ENCODE measurements around the gene PRKAR2A. TPM values are rescaled to one million over a fixed set of nuclear protein-coding genes. Genes with fewer than 3 reads are reported as not detected.
"Not testable (repeated sequence)": the region's sequence is repeated elsewhere in the genome, so short reads cannot be mapped to it uniquely, and the experiment has no call there.

The PRKAR2A gene
- total RNA-seq, 6 donors from 2014 or later = 13.0 to 62.3 (median 31.4) TPM

DNA sequence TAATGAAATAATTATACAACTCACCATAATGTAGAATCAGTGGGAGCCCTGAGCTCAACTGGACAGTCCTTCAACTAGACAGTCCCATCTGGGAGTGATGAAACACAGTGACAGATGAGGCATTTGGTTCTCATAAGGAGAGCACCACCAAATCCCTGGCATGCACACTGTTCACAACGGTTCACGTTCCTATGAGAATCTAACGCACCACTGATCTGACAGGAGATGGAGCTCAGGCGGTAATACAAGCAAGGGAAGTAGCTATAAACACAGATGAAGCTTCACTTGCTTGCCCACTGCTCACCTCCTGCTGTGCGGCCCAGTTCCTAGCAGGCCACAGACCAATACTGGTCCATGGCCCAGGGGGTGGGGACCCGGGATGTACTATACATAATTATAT is 17.0 kb downstream of the PRKAR2A start:
- WGBS, 2 donors = 89 to 91% methylated on average over 6 of the region's 6 CpGs
- no peaks in the 10 kb centered on the region for H3K27me3 ChIP-seq
- DNase-seq (no peak), ATAC-seq (ENCODE audit: low FRiP score in 2 of 2) (no peak)
- H3K9me3 ChIP-seq = no peaks in the 10 kb centered on the region
- peaks cover 0 to 9% (median 0%) of the 10 kb centered on the region in 4 donors for H3K4me1 ChIP-seq
- H3K4me3 ChIP-seq = no peak overlapping the region
- H3K36me3 ChIP-seq = no peaks in the 10 kb centered on the region
- TF ChIP-seq CTCF (IDR thresholded peaks at IDR 0.05) (no peak), EP300 (IDR thresholded peaks at IDR 0.05) (no peak), POLR2AphosphoS5 (IDR thresholded peaks at IDR 0.05) (no peak), POLR2A (IDR thresholded peaks at IDR 0.05) (no peak)
- H3K27ac ChIP-seq = no peak overlapping the region

DNA sequence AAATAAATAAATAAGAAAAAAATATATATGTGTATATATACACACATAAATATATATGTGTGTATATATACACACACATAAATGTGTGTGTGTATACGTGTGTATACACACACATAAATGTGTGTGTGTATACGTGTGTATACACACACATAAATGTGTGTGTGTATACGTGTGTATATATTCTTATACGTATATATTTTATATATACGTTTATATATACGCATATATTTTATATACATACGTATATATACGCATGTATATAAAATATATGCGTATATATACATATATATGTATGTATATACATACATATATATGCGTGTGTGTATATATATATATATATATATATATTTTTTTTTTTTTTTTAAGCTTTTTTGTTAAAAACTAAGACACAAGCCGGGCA is 18.1 kb downstream of the PRKAR2A start:
- H3K9me3 ChIP-seq; H3K27ac ChIP-seq; H3K36me3 ChIP-seq; ATAC-seq (ENCODE audit: low FRiP score in 2 of 2); H3K27me3 ChIP-seq; H3K4me3 ChIP-seq; DNase-seq; H3K4me1 ChIP-seq: not testable (repeated sequence)
- 94 to 95% methylated on average over 11 of the region's 11 CpGs for WGBS, 2 donors

GRCh38 chr3:48827874-48828273 is 19.8 kb downstream of the PRKAR2A start:
- H3K9me3 ChIP-seq; ATAC-seq (ENCODE audit: low FRiP score in 2 of 2); H3K27ac ChIP-seq; H3K4me1 ChIP-seq; H3K4me3 ChIP-seq; H3K36me3 ChIP-seq; DNase-seq; H3K27me3 ChIP-seq: not testable (repeated sequence)
- 95 to 96% methylated on average over 10 of the region's 10 CpGs for WGBS, 2 donors

- H3K36me3 ChIP-seq = no peaks in the 10 kb centered on the region
- DNase-seq (no peak), ATAC-seq (ENCODE audit: low FRiP score in 2 of 2) (peak in 1 of 2 donors; percentile 52)
- no peaks in the 10 kb centered on the region for H3K27me3 ChIP-seq
- no peak overlapping the region for H3K27ac ChIP-seq
- no peak for TF ChIP-seq CTCF (IDR thresholded peaks at IDR 0.05)
- no peak for TF ChIP-seq POLR2A (IDR thresholded peaks at IDR 0.05)
- no peak for TF ChIP-seq EP300 (IDR thresholded peaks at IDR 0.05)
- TF ChIP-seq POLR2AphosphoS5 (IDR thresholded peaks at IDR 0.05) = no peak
- 63 to 85% methylated on average over 2 of the region's 2 CpGs for WGBS, 2 donors
- no peaks in the 10 kb centered on the region for H3K4me1 ChIP-seq
- no peaks in the 10 kb centered on the region for H3K9me3 ChIP-seq
- no peak overlapping the region for H3K4me3 ChIP-seq
Measured at GRCh38 chr3:48826451-48826850, 21.2 kb downstream of the PRKAR2A start.

GRCh38 chr3:48820612-48821324 is 26.9 kb downstream of the PRKAR2A start:
- Histone ChIP-seq H3K4me3 (no peak overlapping the region), H3K4me1 (peaks cover 0 to 10% (median 5%) of the 10 kb centered on the region in 4 donors), H3K27me3 (no peaks in the 10 kb centered on the region), H3K36me3 (no peaks in the 10 kb centered on the region), H3K27ac (no peak overlapping the region), H3K9me3 (no peaks in the 10 kb centered on the region)
- no peak for TF ChIP-seq POLR2A (IDR thresholded peaks at IDR 0.05)
- DNase-seq (no peak), ATAC-seq (ENCODE audit: low FRiP score in 2 of 2) (peak in 1 of 2 donors; percentile 36)
- WGBS, 2 donors = 83 to 84% methylated on average over 2 of the region's 2 CpGs

DNA sequence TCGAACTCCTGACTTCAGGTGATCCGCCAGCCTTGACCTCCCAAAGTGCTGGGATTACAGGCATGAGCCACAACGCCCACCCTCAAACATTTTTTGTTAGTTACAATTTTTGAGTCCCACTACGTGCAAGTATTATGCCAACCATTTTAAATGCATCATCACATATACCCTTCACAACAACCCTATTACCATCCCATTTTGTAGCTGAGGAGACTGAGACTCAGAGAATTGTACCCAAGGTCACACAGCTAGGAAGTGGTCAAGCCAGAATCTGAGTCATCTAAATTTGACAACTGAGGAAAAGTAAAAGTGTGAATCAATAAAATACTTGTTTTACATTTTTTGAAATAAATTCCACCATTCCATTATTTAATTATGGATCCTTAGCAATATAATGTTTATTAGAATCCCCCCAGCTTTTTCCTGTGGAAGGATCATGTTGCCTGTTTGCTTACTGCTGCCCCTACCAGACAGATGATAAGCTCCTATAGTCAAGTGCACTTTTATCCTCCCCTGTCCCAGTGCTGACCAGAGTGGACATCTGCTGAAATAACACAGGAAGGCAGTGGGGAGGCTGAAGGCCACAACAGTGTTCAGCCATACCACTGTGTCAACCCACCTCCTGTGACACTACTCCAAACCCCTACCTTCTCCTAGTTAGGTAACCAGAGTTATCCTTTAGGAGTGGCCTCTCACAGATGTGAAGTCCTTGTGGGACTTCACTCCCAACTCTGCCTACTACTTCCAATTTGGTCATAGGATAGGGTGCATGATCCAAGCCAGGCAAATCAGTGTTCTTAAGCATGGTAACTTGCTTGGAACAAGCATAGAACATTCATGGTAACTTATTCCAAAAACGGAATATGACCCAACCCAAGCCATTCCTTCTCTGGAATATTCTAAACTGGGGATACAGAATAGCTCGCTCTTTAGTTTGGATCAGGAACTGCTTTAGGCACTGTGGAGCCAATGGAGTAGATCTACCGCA is 28.1 kb downstream of the PRKAR2A start:
- WGBS, 2 donors = 96 to 99% methylated on average over 7 of the region's 7 CpGs
- H3K4me3 ChIP-seq = no peak overlapping the region
- no peak overlapping the region for H3K27ac ChIP-seq
- no peaks in the 10 kb centered on the region for H3K27me3 ChIP-seq
- no peaks in the 10 kb centered on the region for H3K36me3 ChIP-seq
- ATAC-seq (ENCODE audit: low FRiP score in 2 of 2) (no peak), DNase-seq (no peak)
- TF ChIP-seq EP300 (IDR thresholded peaks at IDR 0.05) (no peak), POLR2A (IDR thresholded peaks at IDR 0.05) (no peak), CTCF (IDR thresholded peaks at IDR 0.05) (no peak), POLR2AphosphoS5 (IDR thresholded peaks at IDR 0.05) (no peak)
- H3K9me3 ChIP-seq = no peaks in the 10 kb centered on the region
- peaks cover 0 to 10% (median 5%) of the 10 kb centered on the region in 4 donors for H3K4me1 ChIP-seq

Data from upper lobe of left lung (tissue), 6 donors.